AG04449 (cell line): ENCODE results near the gene TCF7L2.
A peak's percentile ranks its signal among the peaks of the same experiment; 100 is the strongest.

Experiments used
- CTCF ChIA-PET: fragments of 350-600 bp; formaldehyde crosslinking; extraction: SDS; loops from one replicate; lab custom pipeline; 2021; ENCODE audit warnings: antibody characterized with exemption; lab: Yijun Ruan, JAX
- POLR2A ChIA-PET: fragments of 400-600, 350-600 bp; formaldehyde crosslinking; extraction: SDS; loops from one replicate; lab custom pipeline; 2020; ENCODE audit warnings: antibody characterized with exemption, inconsistent platforms; lab: Yijun Ruan, JAX
- DNase-seq: peaks from one replicate; pipeline ENCODE4 v3.0.0-alpha.2; 2010; ENCODE audit warnings: low read depth, low spot score
- H3K4me3 ChIP-seq: 2 replicates; pipeline ENCODE4 v1.5.1; 2011; ENCODE audit warnings: low read depth, mild to moderate bottlenecking, control low read depth, low read length
- TF ChIP-seq, protein P1 (sequence below): IDR thresholded peaks from one replicate; pipeline ENCODE4 v1.5.1; 2011; ENCODE audit warnings: mild to moderate bottlenecking, moderate library complexity, low read length, control low read depth, inconsistent platforms; ENCODE audit not compliant: insufficient read depth; ENCODE audit errors: missing control alignments

The TCF7L2 gene

DNA sequence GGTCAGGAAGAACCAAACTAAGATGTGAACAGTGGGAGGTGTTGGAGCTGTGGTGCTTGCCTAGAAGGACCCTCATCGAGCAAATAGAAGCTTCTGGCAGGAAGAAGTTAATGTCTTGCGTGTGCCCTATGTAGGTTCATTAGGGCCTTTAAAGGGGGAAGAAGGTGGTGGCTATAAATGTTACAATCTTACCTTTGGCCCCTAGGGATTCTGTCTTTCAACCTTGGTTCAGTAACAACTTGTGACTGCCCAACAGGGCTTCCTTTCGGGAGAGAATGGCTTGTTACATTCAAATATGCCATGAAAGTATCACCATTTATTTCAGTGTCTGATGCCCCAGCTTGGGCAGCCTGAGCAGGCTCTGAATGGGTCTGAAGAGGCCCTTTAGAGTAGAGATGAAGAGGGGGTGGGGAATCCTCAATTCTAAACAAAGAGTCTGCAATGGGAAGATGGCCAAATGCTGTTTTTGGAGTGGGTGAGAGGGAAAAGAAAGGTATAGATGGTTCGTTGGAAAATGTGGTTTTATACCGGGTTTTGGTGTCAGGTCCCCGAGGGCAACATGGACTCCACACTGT lies 108.0 kb downstream of the TCF7L2 start:
- DNase-seq = no peak
- no peak overlapping the region for H3K4me3 ChIP-seq
- POLR2A ChIA-PET = no interaction called here
- CTCF ChIA-PET = interaction anchor here (0.8 to 1.4 kb wide), 2 partner anchors 69 to 327 kb away, joined by 3 to 4 read pairs; no protein-coding TSS in a partner anchor
- TF ChIP-seq, protein P1, sequence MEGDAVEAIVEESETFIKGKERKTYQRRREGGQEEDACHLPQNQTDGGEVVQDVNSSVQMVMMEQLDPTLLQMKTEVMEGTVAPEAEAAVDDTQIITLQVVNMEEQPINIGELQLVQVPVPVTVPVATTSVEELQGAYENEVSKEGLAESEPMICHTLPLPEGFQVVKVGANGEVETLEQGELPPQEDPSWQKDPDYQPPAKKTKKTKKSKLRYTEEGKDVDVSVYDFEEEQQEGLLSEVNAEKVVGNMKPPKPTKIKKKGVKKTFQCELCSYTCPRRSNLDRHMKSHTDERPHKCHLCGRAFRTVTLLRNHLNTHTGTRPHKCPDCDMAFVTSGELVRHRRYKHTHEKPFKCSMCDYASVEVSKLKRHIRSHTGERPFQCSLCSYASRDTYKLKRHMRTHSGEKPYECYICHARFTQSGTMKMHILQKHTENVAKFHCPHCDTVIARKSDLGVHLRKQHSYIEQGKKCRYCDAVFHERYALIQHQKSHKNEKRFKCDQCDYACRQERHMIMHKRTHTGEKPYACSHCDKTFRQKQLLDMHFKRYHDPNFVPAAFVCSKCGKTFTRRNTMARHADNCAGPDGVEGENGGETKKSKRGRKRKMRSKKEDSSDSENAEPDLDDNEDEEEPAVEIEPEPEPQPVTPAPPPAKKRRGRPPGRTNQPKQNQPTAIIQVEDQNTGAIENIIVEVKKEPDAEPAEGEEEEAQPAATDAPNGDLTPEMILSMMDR = no peak

DNA sequence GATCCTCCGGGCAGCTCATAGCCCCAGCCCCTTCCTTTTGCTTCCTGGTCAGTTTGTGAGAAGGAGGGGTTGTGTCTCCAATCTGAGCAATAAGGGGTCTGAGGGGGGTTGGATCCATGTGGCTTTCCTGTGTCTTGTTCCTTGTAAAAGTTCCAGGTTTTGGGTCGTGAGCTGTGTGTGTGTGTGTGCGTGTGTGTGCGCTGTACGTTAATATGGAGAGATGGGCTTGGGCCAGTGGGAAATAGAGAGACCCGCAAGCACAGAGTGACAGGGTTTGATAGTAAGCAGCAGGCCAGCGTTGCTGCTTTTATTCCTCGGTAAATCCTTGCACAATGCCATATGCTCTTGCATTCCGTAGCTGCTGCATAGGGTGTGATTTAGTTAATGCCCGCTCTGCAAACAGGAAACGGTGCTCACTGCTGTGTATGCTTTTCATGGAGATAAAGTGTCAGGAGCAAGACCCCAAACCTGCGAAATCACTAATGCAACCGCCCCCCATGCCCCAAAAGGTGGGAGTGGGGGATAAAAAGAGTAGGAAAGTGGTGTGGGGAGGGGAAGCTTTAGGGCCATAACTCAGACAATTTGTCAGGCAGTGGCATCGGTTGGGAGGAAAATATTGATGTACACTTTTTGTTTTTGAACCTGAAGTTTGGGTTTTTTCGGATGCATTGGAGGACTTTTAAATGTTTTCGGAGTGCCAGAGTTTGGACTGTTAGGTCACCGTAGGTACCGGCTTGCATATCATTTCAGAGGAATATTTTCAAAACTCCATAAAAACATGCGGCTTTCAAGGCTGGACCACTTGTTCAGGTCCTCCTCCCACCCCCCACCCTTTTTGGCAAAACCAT lies 108.7 kb downstream of the TCF7L2 start:
- POLR2A ChIA-PET = interaction anchor here (0.5 to 1.4 kb wide), 6 partner anchors 14 to 159 kb away, joined by 3 to 4 read pairs (median 3); no protein-coding TSS in a partner anchor
- peak; percentile 44 for DNase-seq
- CTCF ChIA-PET = interaction anchor here (1.1 to 2.1 kb wide), 3 partner anchors 67 to 69 kb away, joined by 4 to 6 read pairs (median 4); no protein-coding TSS in a partner anchor
- TF ChIP-seq, protein P1 = no peak
- H3K4me3 ChIP-seq = peak overlapping the region; percentile 23; the same call in 1 of the 2 replicates

DNA sequence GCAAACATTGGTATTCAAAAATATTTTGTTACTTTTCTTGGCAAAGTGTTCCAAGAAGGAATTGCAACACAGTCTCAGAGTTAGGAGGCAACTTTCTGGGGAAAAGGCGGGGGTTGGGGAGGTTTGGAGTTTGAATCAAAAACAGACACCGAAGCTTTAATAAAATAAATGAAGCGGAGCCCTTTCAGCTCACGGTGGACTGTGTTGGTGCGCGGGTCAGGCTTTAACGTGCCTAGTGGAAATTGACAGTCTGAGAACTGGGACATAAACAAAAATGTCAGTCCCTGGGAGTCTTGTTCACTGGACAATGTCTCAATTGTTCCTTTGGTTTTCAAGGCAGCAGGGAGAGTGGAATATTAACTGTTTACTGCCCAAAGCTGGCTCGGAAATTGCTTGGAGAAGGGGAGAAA lies 109.3 kb downstream of the TCF7L2 start:
- DNase-seq = no peak
- POLR2A ChIA-PET = interaction anchor here (0.5 to 1.4 kb wide), 6 partner anchors 14 to 160 kb away, joined by 3 to 4 read pairs (median 3); no protein-coding TSS in a partner anchor
- peak overlapping the region; percentile 44 for H3K4me3 ChIP-seq
- TF ChIP-seq, protein P1 = no peak
- CTCF ChIA-PET = interaction anchor here (1.0 to 2.1 kb wide), 3 partner anchors 67 to 326 kb away, joined by 3 to 6 read pairs (median 4); no protein-coding TSS in a partner anchor

DNA sequence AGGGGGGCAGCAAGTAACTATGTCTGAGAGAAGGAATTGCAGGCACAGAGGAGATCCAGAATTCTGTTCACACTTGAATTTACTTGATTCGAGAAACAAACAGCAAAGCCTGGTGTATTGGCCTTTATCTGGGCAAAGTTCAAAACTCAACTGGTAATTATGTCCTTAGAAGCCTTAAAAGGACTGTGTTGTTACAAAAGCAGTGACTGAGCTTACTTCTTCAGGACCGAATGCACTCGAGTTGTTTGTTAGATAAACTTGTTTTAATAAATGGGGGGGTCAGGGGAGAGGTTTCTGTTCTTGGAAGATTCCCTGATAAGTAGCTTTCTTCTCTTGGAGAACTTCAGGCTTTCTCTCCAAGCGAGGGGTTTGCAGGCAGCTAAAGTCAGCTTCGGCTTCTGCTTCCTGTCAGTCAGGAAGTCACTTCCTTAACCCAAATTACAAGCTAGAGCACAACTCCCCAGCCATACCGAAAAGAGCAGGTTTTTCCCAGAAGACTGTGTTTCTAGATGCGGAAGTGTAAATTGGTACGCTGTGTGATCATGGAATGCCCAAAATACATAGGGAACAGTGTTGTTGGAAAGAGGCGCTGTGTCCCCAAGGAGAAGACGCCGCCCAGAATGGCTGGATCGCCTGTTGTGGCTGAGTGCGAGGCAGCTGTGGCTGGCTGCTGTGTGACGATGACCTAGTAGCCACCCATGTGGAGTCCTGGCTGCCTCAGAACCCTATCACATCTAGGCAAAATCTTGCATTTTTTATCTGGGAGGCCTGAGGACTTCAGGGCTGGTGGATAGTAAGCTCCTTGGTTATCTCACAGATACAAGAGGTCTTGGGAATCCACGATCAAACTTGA lies 110.4 kb downstream of the TCF7L2 start:
- H3K4me3 ChIP-seq = no peak overlapping the region
- CTCF ChIA-PET = interaction anchor here (0.9 to 2.1 kb wide), 5 partner anchors 10 to 325 kb away, joined by 3 to 6 read pairs (median 3); no protein-coding TSS in a partner anchor
- TF ChIP-seq, protein P1 = no peak
- no peak for DNase-seq
- POLR2A ChIA-PET = interaction anchor here (1.4 kb wide), 1 partner anchor 74 kb away, joined by 3 read pairs; no protein-coding TSS in a partner anchor

DNA sequence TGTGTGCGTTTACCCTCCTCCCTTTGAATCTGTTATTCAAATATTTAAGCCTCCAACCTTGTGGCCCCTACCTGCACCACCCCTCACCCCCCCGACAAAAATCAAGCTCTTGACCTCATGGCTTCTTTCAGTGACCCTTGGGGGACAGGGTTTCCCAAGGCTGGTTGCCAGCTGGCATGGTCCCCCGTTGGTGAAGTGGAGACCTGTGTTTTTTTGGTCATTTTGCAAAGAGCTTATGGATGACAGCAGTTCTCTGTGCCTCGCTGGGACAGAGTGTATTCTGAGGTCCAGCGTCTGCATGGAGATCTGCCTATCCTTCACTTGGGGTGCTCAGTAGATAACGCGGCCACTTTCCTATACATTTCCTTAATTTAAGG lies 111.0 kb downstream of the TCF7L2 start:
- POLR2A ChIA-PET = no interaction called here
- CTCF ChIA-PET = interaction anchor here (0.9 to 2.1 kb wide), 3 partner anchors 10 to 65 kb away, joined by 3 to 6 read pairs (median 3); no protein-coding TSS in a partner anchor
- DNase-seq = no peak
- TF ChIP-seq, protein P1 = no peak
- H3K4me3 ChIP-seq = no peak overlapping the region
